Parathyroid adenoma (tissue), 2 donors: ENCODE measurements around the gene MARCHF2.
"Not testable (repeated sequence)": the region's sequence is repeated elsewhere in the genome, so short reads cannot be mapped to it uniquely, and the experiment has no call there.

Source experiments
- H2AFZ ChIP-seq: fragments of 300-600 bp; sonication (generic); one replicate; pipeline ENCODE4 v1.7.0; 2017; ENCODE audit warnings: antibody characterized with exemption, mild to moderate bottlenecking
- H3K27ac ChIP-seq: fragments of 300-600 bp; sonication (generic); one replicate; pipeline ENCODE4 v1.7.0; 2017
- H3K27me3 ChIP-seq: fragments of 300-600 bp; sonication (generic); one replicate; pipeline ENCODE4 v1.7.0; 2017; ENCODE audit warnings: low read length; ENCODE audit not compliant: control insufficient read depth, insufficient read depth
- H3K36me3 ChIP-seq: fragments of 300-600 bp; sonication (generic); one replicate; pipeline ENCODE4 v1.7.0; 2017; ENCODE audit warnings: low read length; ENCODE audit not compliant: control insufficient read depth, insufficient read depth
- H3K4me1 ChIP-seq: fragments of 300-600 bp; sonication (generic); one replicate; pipeline ENCODE4 v1.7.0; 2017; ENCODE audit warnings: control low read depth
- H3K4me2 ChIP-seq: fragments of 300-600 bp; sonication (generic); one replicate; pipeline ENCODE4 v1.7.0; 2017; ENCODE audit warnings: low read length
- H3K4me3 ChIP-seq: fragments of 300-600 bp; sonication (generic); one replicate; pipeline ENCODE4 v1.7.0; 2017; ENCODE audit warnings: low read depth, low read length
- H3K79me2 ChIP-seq: fragments of 300-600 bp; sonication (generic); one replicate; pipeline ENCODE4 v1.7.0; 2017; ENCODE audit warnings: control low read depth
- H3K9ac ChIP-seq: fragments of 300-600 bp; sonication (generic); one replicate; pipeline ENCODE4 v1.7.0; 2017; ENCODE audit warnings: mild to moderate bottlenecking
- H3K9me3 ChIP-seq: fragments of 300-600 bp; sonication (generic); one replicate; pipeline ENCODE4 v1.7.0; 2017; ENCODE audit warnings: low read length; ENCODE audit not compliant: control insufficient read depth
- TF ChIP-seq, protein P1 (sequence below): fragments of 300-600 bp; sonication (generic); IDR thresholded peaks from one replicate; pipeline ENCODE4 v1.7.0; 2017; ENCODE audit warnings: antibody characterized with exemption, mild to moderate bottlenecking
- donor health status: primary hyperparathyroidism.

Gene MARCHF2

DNA sequence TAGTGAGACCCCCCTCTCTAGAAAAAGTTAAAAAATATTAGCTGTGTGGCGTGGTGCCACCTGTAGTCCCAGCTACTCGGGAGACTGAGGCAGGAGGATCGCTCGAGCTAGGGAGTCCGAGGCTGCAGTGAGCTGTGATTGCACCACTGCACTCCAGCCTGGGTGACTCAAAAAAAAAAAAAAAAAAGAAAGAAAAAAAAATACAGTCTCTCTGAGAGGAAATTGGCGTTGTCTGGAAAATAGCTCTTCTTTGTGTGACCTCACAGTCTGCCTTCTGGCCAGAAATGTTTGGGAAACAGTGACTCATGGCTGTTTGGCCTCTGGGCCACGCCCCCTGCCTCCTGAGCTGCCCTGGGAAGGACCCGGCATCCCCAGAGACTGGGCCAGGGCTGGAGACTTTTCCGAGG lies 10.7 kb downstream of the MARCHF2 start:
- Histone ChIP-seq H3K4me1 (no peaks in the 10 kb centered on the region), H3K27ac (peak overlapping the region; percentile 74)
- TF ChIP-seq, protein P1, sequence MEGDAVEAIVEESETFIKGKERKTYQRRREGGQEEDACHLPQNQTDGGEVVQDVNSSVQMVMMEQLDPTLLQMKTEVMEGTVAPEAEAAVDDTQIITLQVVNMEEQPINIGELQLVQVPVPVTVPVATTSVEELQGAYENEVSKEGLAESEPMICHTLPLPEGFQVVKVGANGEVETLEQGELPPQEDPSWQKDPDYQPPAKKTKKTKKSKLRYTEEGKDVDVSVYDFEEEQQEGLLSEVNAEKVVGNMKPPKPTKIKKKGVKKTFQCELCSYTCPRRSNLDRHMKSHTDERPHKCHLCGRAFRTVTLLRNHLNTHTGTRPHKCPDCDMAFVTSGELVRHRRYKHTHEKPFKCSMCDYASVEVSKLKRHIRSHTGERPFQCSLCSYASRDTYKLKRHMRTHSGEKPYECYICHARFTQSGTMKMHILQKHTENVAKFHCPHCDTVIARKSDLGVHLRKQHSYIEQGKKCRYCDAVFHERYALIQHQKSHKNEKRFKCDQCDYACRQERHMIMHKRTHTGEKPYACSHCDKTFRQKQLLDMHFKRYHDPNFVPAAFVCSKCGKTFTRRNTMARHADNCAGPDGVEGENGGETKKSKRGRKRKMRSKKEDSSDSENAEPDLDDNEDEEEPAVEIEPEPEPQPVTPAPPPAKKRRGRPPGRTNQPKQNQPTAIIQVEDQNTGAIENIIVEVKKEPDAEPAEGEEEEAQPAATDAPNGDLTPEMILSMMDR = no peak

GRCh38 chr19:8425331-8425730 lies 12.2 kb downstream of the MARCHF2 start:
- not testable (repeated sequence) for H3K27me3 ChIP-seq, H3K9ac ChIP-seq, H3K36me3 ChIP-seq, H3K79me2 ChIP-seq, H3K9me3 ChIP-seq, H2AFZ ChIP-seq, H3K4me2 ChIP-seq, H3K4me1 ChIP-seq, H3K27ac ChIP-seq, H3K4me3 ChIP-seq

More for the DNA sequence above, 10.7 kb downstream of the MARCHF2 start:
- Histone ChIP-seq H3K27me3 (no peaks in the 10 kb centered on the region), H3K4me3 (no peak overlapping the region), H3K36me3 (no peaks in the 10 kb centered on the region), H3K4me2 (no peak overlapping the region), H3K9me3 (no peaks in the 10 kb centered on the region), H2AFZ (no peak overlapping the region), H3K9ac (no peak overlapping the region), H3K79me2 (no peaks in the 10 kb centered on the region)

- Histone ChIP-seq H3K27me3 (no peaks in the 10 kb centered on the region), H3K4me1 (no peaks in the 10 kb centered on the region), H3K9ac (no peak overlapping the region), H3K4me2 (no peak overlapping the region), H3K4me3 (no peak overlapping the region), H3K27ac (no peak overlapping the region), H3K79me2 (no peaks in the 10 kb centered on the region), H3K9me3 (no peaks in the 10 kb centered on the region), H2AFZ (no peak overlapping the region), H3K36me3 (no peaks in the 10 kb centered on the region)
- TF ChIP-seq, protein P1 = no peak
Observed at GRCh38 chr19:8426283-8426682, 13.2 kb downstream of the MARCHF2 start.

- no peaks in the 10 kb centered on the region for H3K36me3 ChIP-seq
- TF ChIP-seq, protein P1 = no peak
Observed at GRCh38 chr19:8429044-8429443, 15.9 kb downstream of the MARCHF2 start.

GRCh38 chr19:8429826-8430225 lies 16.7 kb downstream of the MARCHF2 start:
- H2AFZ ChIP-seq = no peak overlapping the region

More at GRCh38 chr19:8429044-8429443, 15.9 kb downstream of the MARCHF2 start:
- Histone ChIP-seq H3K27me3 (no peaks in the 10 kb centered on the region), H3K4me2 (no peak overlapping the region), H2AFZ (no peak overlapping the region), H3K4me3 (no peak overlapping the region), H3K9ac (no peak overlapping the region), H3K27ac (no peak overlapping the region), H3K79me2 (no peaks in the 10 kb centered on the region), H3K9me3 (no peaks in the 10 kb centered on the region), H3K4me1 (no peaks in the 10 kb centered on the region)

More at GRCh38 chr19:8429826-8430225, 16.7 kb downstream of the MARCHF2 start:
- no peaks in the 10 kb centered on the region for H3K36me3 ChIP-seq
- H3K9me3 ChIP-seq = no peaks in the 10 kb centered on the region
- TF ChIP-seq, protein P1 = no peak
- H3K27me3 ChIP-seq = no peaks in the 10 kb centered on the region
- H3K9ac ChIP-seq = no peak overlapping the region
- no peak overlapping the region for H3K4me3 ChIP-seq
- no peak overlapping the region for H3K4me2 ChIP-seq
- no peaks in the 10 kb centered on the region for H3K4me1 ChIP-seq
- no peak overlapping the region for H3K27ac ChIP-seq
- H3K79me2 ChIP-seq = no peaks in the 10 kb centered on the region
